Measurements from ENCODE around the gene C16orf54. TPM values are rescaled to one million over a fixed set of nuclear protein-coding genes. Genes with fewer than 3 reads are reported as not detected.
A peak's percentile ranks its signal among the peaks of the same experiment; 100 is the strongest.
"Not testable (repeated sequence)": the region's sequence is repeated elsewhere in the genome, so short reads cannot be mapped to it uniquely, and the experiment has no call there.

Gene C16orf54
- total and polyA plus RNA-seq, 9 of the 15 experiments (the other 6 are each of a cell fraction or from before 2014, with no cell fraction given) = 0.09 TPM; not detected in 8

GRCh38 chr16:29761280-29761651 is 15.5 kb upstream of the C16orf54 start:
- H4K20me1 ChIP-seq (replicated peaks; ENCODE audit: control insufficient read depth, insufficient read depth, low read length); H3K9ac ChIP-seq (ENCODE audit: insufficient read depth in 1 of 2, low read depth in 2 of 2, low read length in 2 of 2); in situ Hi-C loops (cut with MboI); DNase-seq (ENCODE audit: extremely low read depth in 1 of 4, low spot score in 3 of 4); BruUV-seq (replicated peaks); FAIRE-seq; CTCF ChIA-PET (ENCODE audit: low intra/inter-chr PET ratio); H3K9me1 ChIP-seq (ENCODE audit: control insufficient read depth, insufficient read depth, low read length); intact Hi-C loops (cut with micrococcal nuclease); ATAC-seq; H3K4me3 ChIP-seq; H3K79me2 ChIP-seq (ENCODE audit: control insufficient read depth, insufficient read depth, low read length); H3K9me3 ChIP-seq (replicated peaks; ENCODE audit: control insufficient read depth, insufficient read depth, low read depth, low read length); H3K4me2 ChIP-seq (ENCODE audit: insufficient read depth, low read length); H3K27me3 ChIP-seq (ENCODE audit: control insufficient read depth in 2 of 2, insufficient read depth in 2 of 2, low read length in 2 of 2); H3K36me3 ChIP-seq (ENCODE audit: control insufficient read depth, insufficient read depth, low read length); H3K27ac ChIP-seq (ENCODE audit: extremely low read depth, low read depth, low read length): not testable (repeated sequence)
- peak overlapping the region; percentile 59; the same call in 1 of the 2 replicates for H2AFZ ChIP-seq (ENCODE audit: low read depth, low read length)
- POLR2A ChIA-PET = interaction anchor here (1.4 kb wide), 1 partner anchor 29 kb away, joined by 3 read pairs; the partner anchor contains the start of gene KIF22
- H3K4me1 ChIP-seq (replicated peaks in 1 of 2; ENCODE audit: control insufficient read depth in 2 of 2, insufficient read depth in 2 of 2, low read length in 2 of 2) = peaks cover 6 to 11% of the 10 kb centered on the region in 2 experiments
- 21% methylated on average over 2 of the region's 8 CpGs for WGBS (ENCODE audit: insufficient coverage, low coverage, missing lambda C conversion rate)

GRCh38 chr16:29760567-29761279 is 14.9 kb upstream of the C16orf54 start:
- no TSS peak for BruUV-seq (replicated peaks)
- Histone ChIP-seq H3K4me3 (no peak overlapping the region), H3K27ac (ENCODE audit: extremely low read depth, low read depth, low read length) (no peak overlapping the region), H3K9ac (ENCODE audit: insufficient read depth in 1 of 2, low read depth in 2 of 2, low read length in 2 of 2) (peak overlapping the region in 1 of 2 experiments; percentile 26; a peak in 2 of 4 replicates), H2AFZ (ENCODE audit: low read depth, low read length) (no peak overlapping the region), H3K79me2 (ENCODE audit: control insufficient read depth, insufficient read depth, low read length) (no peaks in the 10 kb centered on the region), H3K36me3 (ENCODE audit: control insufficient read depth, insufficient read depth, low read length) (no peaks in the 10 kb centered on the region), H3K9me1 (ENCODE audit: control insufficient read depth, insufficient read depth, low read length) (no peaks in the 10 kb centered on the region), H3K9me3 (replicated peaks; ENCODE audit: control insufficient read depth, insufficient read depth, low read depth, low read length) (no peaks in the 10 kb centered on the region), H4K20me1 (replicated peaks; ENCODE audit: control insufficient read depth, insufficient read depth, low read length) (no peaks in the 10 kb centered on the region), H3K4me2 (ENCODE audit: insufficient read depth, low read length) (no peak overlapping the region), H3K4me1 (replicated peaks in 1 of 2; ENCODE audit: control insufficient read depth in 2 of 2, insufficient read depth in 2 of 2, low read length in 2 of 2) (peaks cover 6 to 8% of the 10 kb centered on the region in 2 experiments), H3K27me3 (ENCODE audit: control insufficient read depth in 2 of 2, insufficient read depth in 2 of 2, low read length in 2 of 2) (no peaks in the 10 kb centered on the region)
- TF ChIP-seq XRCC4 (IDR thresholded peaks at IDR 0.05; ENCODE audit: extremely low read depth, insufficient read depth, insufficient read length) (no peak), ZNF77 (CRISPR knock-in tag; IDR thresholded peaks at IDR 0.05) (no peak), POLR2B (IDR thresholded peaks at IDR 0.05; ENCODE audit: low read depth, partially characterized antibody) (no peak), ZNF551 (CRISPR knock-in tag; IDR thresholded peaks at IDR 0.05) (no peak), RFX1 (IDR thresholded peaks at IDR 0.05) (no peak), PTRF (tag; IDR thresholded peaks at IDR 0.05) (no peak)
- intact Hi-C loops (cut with micrococcal nuclease) = no loop called here
- WGBS (ENCODE audit: insufficient coverage, low coverage, missing lambda C conversion rate) = 53% methylated on average over 8 of the region's 9 CpGs
- ATAC-seq = no peak
- no peak for FAIRE-seq
- CTCF ChIA-PET (ENCODE audit: low intra/inter-chr PET ratio) = no interaction called here
- POLR2A ChIA-PET = interaction anchor here (0.6 kb wide), 1 partner anchor 49 kb away, joined by 3 read pairs; no protein-coding TSS in a partner anchor
- in situ Hi-C loops (cut with MboI) = no loop called here
- DNase-seq (ENCODE audit: extremely low read depth in 1 of 4, low spot score in 3 of 4) = no peak
